GM12878 (cell line): ENCODE results near the gene CABLES1. TPM values are rescaled to one million over a fixed set of nuclear protein-coding genes. Genes with fewer than 3 reads are reported as not detected.
A peak's percentile ranks its signal among the peaks of the same experiment; 100 is the strongest.

ENCODE experiments used
- ATF7 ChIP-seq: fragments of 450-650 bp; IDR thresholded peaks from 2 replicates; pipeline ENCODE4 v1.6.1; 2016; ENCODE audit warnings: low read depth, mild to moderate bottlenecking
- BCL11A ChIP-seq: IDR thresholded peaks from 2 replicates; pipeline ENCODE4 v1.6.1; 2011; ENCODE audit warnings: low read depth, low read length
- BHLHE40 ChIP-seq, 2 experiments: fragments of 450-650 bp in 1 of 2; IDR thresholded peaks; 2 replicates each; pipeline ENCODE4 v1.6.1; 2011 to 2017; ENCODE audit warnings: low read depth in 2 of 2, borderline replicate concordance in 1 of 2, improper control_type of control experiment in 1 of 2, low read length in 1 of 2, mild to moderate bottlenecking in 1 of 2
- CBX5 ChIP-seq: sonication (generic); IDR thresholded peaks from 2 replicates; pipeline ENCODE4 v1.6.1; 2016; ENCODE audit warnings: low read depth, moderate library complexity, mild to moderate bottlenecking, inconsistent platforms
- EGR1 ChIP-seq, 2 experiments: IDR thresholded peaks; 1 replicate in 1 of 2; 2 replicates in 1 of 2; pipeline ENCODE4 v1.6.1; 2011 to 2012; ENCODE audit warnings: low read depth in 2 of 2, low read length in 2 of 2, borderline replicate concordance in 1 of 2, mild to moderate bottlenecking in 1 of 2, moderate library complexity in 1 of 2
- HDAC2 ChIP-seq: fragments of 200-600 bp; sonication (generic); IDR thresholded peaks from 2 replicates; pipeline ENCODE4 v1.6.1; 2017
- HSF1 ChIP-seq: fragments of 150-350 bp; IDR thresholded peaks from 2 replicates; pipeline ENCODE4 v1.6.1; 2014; ENCODE audit warnings: mild to moderate bottlenecking, low read depth, low read length
- LARP7 ChIP-seq: fragments of 450-650 bp; IDR thresholded peaks from 2 replicates; pipeline ENCODE4 v1.6.1; 2017; ENCODE audit warnings: mild to moderate bottlenecking
- MXI1 ChIP-seq: fragments of 150-350 bp; IDR thresholded peaks from 2 replicates; pipeline ENCODE4 v1.6.1; 2011; ENCODE audit warnings: low read depth, mild to moderate bottlenecking, inconsistent platforms, low read length, improper control_type of control experiment
- MYC ChIP-seq: IDR thresholded peaks from 2 replicates; pipeline ENCODE4 v1.6.1; 2011; ENCODE audit warnings: mild to moderate bottlenecking, low read length, moderate library complexity, inconsistent platforms; ENCODE audit not compliant: insufficient read depth, insufficient replicate concordance, insufficient read length, severe bottlenecking
- REST ChIP-seq: IDR thresholded peaks from 2 replicates; pipeline ENCODE4 v1.6.1; 2012; ENCODE audit warnings: mild to moderate bottlenecking, low read depth, low read length
- SMAD5 ChIP-seq: IDR thresholded peaks from 2 replicates; pipeline ENCODE4 v1.6.1; 2016; ENCODE audit warnings: antibody characterized with exemption, low read depth
- SREBF2 ChIP-seq: IDR thresholded peaks from 2 replicates; pipeline ENCODE4 v1.6.1; 2012; ENCODE audit warnings: mild to moderate bottlenecking, low read length
- polyA plus RNA-seq, 11 experiments: library from polyadenylated mRNA; depleted of rRNA in 4 of 11; unstranded in 6 of 11; stranded (reverse) in 5 of 11; fragments of >200 nt; fragmentation: Nextera tagmentation in 4 of 11; fragmentation: Illumina TruSeq in 1 of 11; extraction: Ambion mirVana in 4 of 11; extraction: Trizol in 1 of 11; gene quantifications; 1 replicate in 1 of 11; 2 replicates in 10 of 11; pipeline versions ENCODE4 v1.2.1 to v1.2.3, GENCODE V29; 2011 to 2016; ENCODE audit warnings: inconsistent platforms in 2 of 11, missing spikeins in 2 of 11, low read depth in 1 of 11
- total RNA-seq, 4 experiments: library from RNA; depleted of rRNA in 3 of 4; stranded (reverse); fragments of >200 nt in 3 of 4; fragmentation: Illumina TruSeq in 1 of 4; extraction: Trizol in 1 of 4; gene quantifications; 2 replicates each; pipeline versions ENCODE4 v1.2.1 to v1.2.3, GENCODE V29; 2013 to 2021
- TF ChIP-seq, protein P1 (sequence below): IDR thresholded peaks from 2 replicates; pipeline ENCODE4 v1.6.1; 2012; ENCODE audit warnings: low read depth, low read length, improper control_type of control experiment
- TF ChIP-seq, protein P2 (sequence below): fragments of 450-650 bp; IDR thresholded peaks from 2 replicates; pipeline ENCODE4 v1.6.1; 2017; ENCODE audit warnings: low read depth, mild to moderate bottlenecking, moderate library complexity
- TF ChIP-seq, protein P3 (sequence below): IDR thresholded peaks from 2 replicates; pipeline ENCODE4 v1.6.1; 2012; ENCODE audit warnings: low read depth, low read length, improper control_type of control experiment

The CABLES1 gene
- total and polyA plus RNA-seq, 10 of the 15 experiments (the other 5 are each of a cell fraction or from before 2014, with no cell fraction given) = 2.9 to 27.2 (median 8.2) TPM

DNA sequence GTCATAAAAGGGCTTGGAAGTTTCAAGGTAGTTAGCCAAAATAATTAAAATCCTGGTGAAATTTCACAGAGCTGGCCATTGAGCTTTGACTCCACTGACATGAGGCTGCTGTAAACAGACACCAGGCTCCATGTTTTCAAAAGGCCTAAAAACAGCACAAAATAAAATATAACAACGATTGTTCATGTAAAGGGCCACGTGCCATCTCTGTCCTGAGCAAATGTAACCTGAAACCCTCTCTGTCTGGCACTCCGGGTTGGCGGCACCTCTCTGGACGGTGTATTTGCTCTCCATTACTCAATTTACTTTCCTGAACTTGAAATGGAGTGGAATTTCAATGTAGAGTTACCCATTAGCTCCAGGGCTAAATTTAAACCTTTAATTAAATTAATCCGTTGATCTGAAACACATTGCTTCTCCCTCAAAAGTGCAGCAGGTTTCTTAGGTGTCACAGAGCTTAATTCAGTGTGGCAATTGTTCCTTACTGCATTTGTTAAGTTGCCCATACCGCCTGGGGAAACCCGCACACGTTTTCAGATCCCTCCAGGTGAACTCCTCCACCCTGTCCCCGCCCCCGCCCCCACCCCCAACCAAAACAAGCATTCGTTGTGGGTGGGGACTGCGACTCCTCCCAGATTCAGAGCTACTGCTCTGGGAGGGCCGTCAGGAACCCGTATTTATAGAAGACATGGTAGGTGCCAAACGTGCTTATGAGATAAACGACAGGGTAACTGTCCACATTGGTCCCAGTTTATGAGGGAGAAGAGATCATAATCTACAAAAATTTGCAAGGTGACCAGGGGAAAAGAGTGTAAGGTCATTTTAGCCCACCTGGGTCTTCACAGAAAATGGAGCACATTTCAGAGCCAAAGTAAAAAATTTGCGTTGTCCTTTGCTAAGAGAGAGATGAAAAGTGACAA lies 1.2 kb upstream of the CABLES1 start (continued):
- TF ChIP-seq, protein P1, sequence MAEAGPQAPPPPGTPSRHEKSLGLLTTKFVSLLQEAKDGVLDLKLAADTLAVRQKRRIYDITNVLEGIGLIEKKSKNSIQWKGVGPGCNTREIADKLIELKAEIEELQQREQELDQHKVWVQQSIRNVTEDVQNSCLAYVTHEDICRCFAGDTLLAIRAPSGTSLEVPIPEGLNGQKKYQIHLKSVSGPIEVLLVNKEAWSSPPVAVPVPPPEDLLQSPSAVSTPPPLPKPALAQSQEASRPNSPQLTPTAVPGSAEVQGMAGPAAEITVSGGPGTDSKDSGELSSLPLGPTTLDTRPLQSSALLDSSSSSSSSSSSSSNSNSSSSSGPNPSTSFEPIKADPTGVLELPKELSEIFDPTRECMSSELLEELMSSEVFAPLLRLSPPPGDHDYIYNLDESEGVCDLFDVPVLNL = no peak
- TF ChIP-seq CBX5 (no peak), ATF7 (peak; percentile 45), SREBF2 (no peak), SMAD5 (peak; percentile 88), MYC (no peak), REST (no peak), HSF1 (no peak), LARP7 (0 out of 2 replicates have a peak, but pooled peaks have one; percentile 37), BHLHE40 (IDR thresholded peaks at IDR 0.05; ENCODE audit: borderline replicate concordance in 1 of 2, low read depth in 2 of 2, low read length in 1 of 2) (peak; percentile 71 to 77), BCL11A (no peak), EGR1 (IDR thresholded peaks at IDR 0.05; ENCODE audit: borderline replicate concordance in 1 of 2, low read depth in 2 of 2, low read length in 2 of 2) (peak in 1 of 2 experiments; percentile 68; a peak in 1 of 3 replicates), MXI1 (peak; percentile 24; the same call in 1 of the 2 replicates), HDAC2 (no peak)
- TF ChIP-seq, protein P2, sequence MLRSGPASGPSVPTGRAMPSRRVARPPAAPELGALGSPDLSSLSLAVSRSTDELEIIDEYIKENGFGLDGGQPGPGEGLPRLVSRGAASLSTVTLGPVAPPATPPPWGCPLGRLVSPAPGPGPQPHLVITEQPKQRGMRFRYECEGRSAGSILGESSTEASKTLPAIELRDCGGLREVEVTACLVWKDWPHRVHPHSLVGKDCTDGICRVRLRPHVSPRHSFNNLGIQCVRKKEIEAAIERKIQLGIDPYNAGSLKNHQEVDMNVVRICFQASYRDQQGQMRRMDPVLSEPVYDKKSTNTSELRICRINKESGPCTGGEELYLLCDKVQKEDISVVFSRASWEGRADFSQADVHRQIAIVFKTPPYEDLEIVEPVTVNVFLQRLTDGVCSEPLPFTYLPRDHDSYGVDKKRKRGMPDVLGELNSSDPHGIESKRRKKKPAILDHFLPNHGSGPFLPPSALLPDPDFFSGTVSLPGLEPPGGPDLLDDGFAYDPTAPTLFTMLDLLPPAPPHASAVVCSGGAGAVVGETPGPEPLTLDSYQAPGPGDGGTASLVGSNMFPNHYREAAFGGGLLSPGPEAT = no peak
- TF ChIP-seq, protein P3, sequence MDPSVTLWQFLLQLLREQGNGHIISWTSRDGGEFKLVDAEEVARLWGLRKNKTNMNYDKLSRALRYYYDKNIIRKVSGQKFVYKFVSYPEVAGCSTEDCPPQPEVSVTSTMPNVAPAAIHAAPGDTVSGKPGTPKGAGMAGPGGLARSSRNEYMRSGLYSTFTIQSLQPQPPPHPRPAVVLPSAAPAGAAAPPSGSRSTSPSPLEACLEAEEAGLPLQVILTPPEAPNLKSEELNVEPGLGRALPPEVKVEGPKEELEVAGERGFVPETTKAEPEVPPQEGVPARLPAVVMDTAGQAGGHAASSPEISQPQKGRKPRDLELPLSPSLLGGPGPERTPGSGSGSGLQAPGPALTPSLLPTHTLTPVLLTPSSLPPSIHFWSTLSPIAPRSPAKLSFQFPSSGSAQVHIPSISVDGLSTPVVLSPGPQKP = no peak
